K562 (cell line): ENCODE results near the gene CDC37. TPM values are rescaled to one million over a fixed set of nuclear protein-coding genes. Genes with fewer than 3 reads are reported as not detected.

Experiments
- BRD4 ChIP-seq: fragments of 200-600 bp; sonication (generic); IDR thresholded peaks from 2 replicates; pipeline ENCODE4 v1.6.1; 2017; ENCODE audit warnings: inconsistent platforms
- CCNT2 ChIP-seq: IDR thresholded peaks from 2 replicates; pipeline ENCODE4 v1.6.1; 2011; ENCODE audit warnings: borderline replicate concordance, low read depth, mild to moderate bottlenecking, moderate library complexity, mixed read lengths, low read length; ENCODE audit not compliant: insufficient read length; ENCODE audit errors: extremely low read depth
- KDM5B ChIP-seq: fragments of 200-600 bp; sonication (generic); IDR thresholded peaks from 2 replicates; pipeline ENCODE4 v1.6.1; 2012; ENCODE audit warnings: low read depth, mild to moderate bottlenecking, moderate library complexity, low read length, control low read depth, inconsistent platforms; ENCODE audit not compliant: insufficient replicate concordance
- MAFF ChIP-seq: IDR thresholded peaks from 2 replicates; pipeline ENCODE4 v1.6.1; 2012; ENCODE audit warnings: low read length, improper control_type of control experiment
- MED1 ChIP-seq: sonication (generic); formaldehyde crosslinking; IDR thresholded peaks from 2 replicates; pipeline ENCODE4 v1.8.1; 2023; ENCODE audit warnings: missing genetic modification reagents, borderline replicate concordance
- MTA3 ChIP-seq: fragments of 450-650 bp; formaldehyde crosslinking; IDR thresholded peaks from 2 replicates; pipeline ENCODE4 v1.6.1; 2017; ENCODE audit warnings: mild to moderate bottlenecking, borderline replicate concordance
- SIN3B ChIP-seq: fragments of 450-650 bp; IDR thresholded peaks from 2 replicates; pipeline ENCODE4 v1.6.1; 2017; ENCODE audit warnings: low read depth, mild to moderate bottlenecking, moderate library complexity
- TAL1 ChIP-seq: fragments of 450-650 bp; IDR thresholded peaks from 2 replicates; pipeline ENCODE4 v1.6.1; 2016; ENCODE audit warnings: mild to moderate bottlenecking
- ZC3H11A ChIP-seq: IDR thresholded peaks from 2 replicates; pipeline ENCODE4 v1.6.1; 2012; ENCODE audit warnings: low read depth, low read length, improper control_type of control experiment
- ZNF444 ChIP-seq: fragments of 250-450 bp; sonication (Bioruptor Pico); IDR thresholded peaks from 2 replicates; pipeline ENCODE4 v1.4.0; 2020; ENCODE audit warnings: mild to moderate bottlenecking, moderate library complexity
- ZNF717 ChIP-seq: fragments of 250-450 bp; sonication (Bioruptor Pico); IDR thresholded peaks from 2 replicates; pipeline ENCODE4 v1.5.0; 2021
- ZNF740 ChIP-seq, 3 experiments: fragments of 200-800 bp in 1 of 3; sonication (Bioruptor generic) in 1 of 3; sonication (generic) in 1 of 3; formaldehyde crosslinking in 1 of 3; IDR thresholded peaks; 2 replicates each; pipeline versions ENCODE4 v1.6.1 to v1.8.0; 2016 to 2022; ENCODE audit warnings: mild to moderate bottlenecking in 2 of 3, missing compliant biosample characterization in 2 of 3, missing genetic modification characterization in 2 of 3, missing genetic modification reagents in 1 of 3
- polyA plus RNA-seq, 8 experiments: library from polyadenylated mRNA; depleted of rRNA in 4 of 8; stranded (reverse) in 5 of 8; unstranded in 3 of 8; fragments of >200 nt; fragmentation: Nextera tagmentation in 2 of 8; fragmentation: Illumina TruSeq in 1 of 8; extraction: Ambion mirVana in 2 of 8; extraction: Trizol in 1 of 8; gene quantifications; 2 replicates each; pipeline versions ENCODE4 v1.2.1 to v1.2.3, GENCODE V29; 2011 to 2014; ENCODE audit warnings: inconsistent platforms in 1 of 8, missing spikeins in 1 of 8
- total RNA-seq, 7 experiments: library from RNA; depleted of rRNA in 6 of 7; stranded (reverse); fragments of >200 nt in 6 of 7; fragmentation: Illumina TruSeq in 2 of 7; extraction: Trizol in 2 of 7; gene quantifications; 2 replicates each; pipeline versions ENCODE4 v1.2.1 to v1.2.3, GENCODE V29; 2011 to 2021; ENCODE audit warnings: low replicate concordance in 1 of 7
- TF ChIP-seq, protein P1 (sequence below), 2 experiments: fragments of 200-800 bp in 1 of 2; sonication (Bioruptor generic) in 1 of 2; sonication (generic) in 1 of 2; formaldehyde crosslinking in 1 of 2; IDR thresholded peaks in 1 of 2; conservative IDR thresholded peaks in 1 of 2; 2 replicates each; pipeline versions ENCODE4 v1.5.0 to v1.6.1; 2016 to 2020; ENCODE audit warnings: missing compliant biosample characterization in 1 of 2, missing genetic modification characterization in 1 of 2, missing genetic modification reagents in 1 of 2
- TF ChIP-seq, protein P2 (sequence below): fragments of 250-450 bp; sonication (Bioruptor Pico); IDR thresholded peaks from 2 replicates; pipeline ENCODE4 v1.8.0; 2022; ENCODE audit warnings: moderate library complexity, mild to moderate bottlenecking, inconsistent platforms
- TF ChIP-seq, protein P3 (sequence below), 2 experiments: fragments of 450-650 bp; formaldehyde crosslinking in 1 of 2; IDR thresholded peaks; 2 replicates each; pipeline versions ENCODE4 v1.4.0 to v1.6.1; 2014 to 2020; ENCODE audit warnings: mild to moderate bottlenecking in 2 of 2, borderline replicate concordance in 1 of 2, low read depth in 1 of 2

CDC37 gene
- total and polyA plus RNA-seq, 9 of the 15 experiments (the other 6 are each of a cell fraction or from before 2014, with no cell fraction given), result 6.6 to 538 (median 227) TPM

GRCh38 chr19:10431943-10432735, 28.8 kb upstream of the CDC37 start (continued):
- TF ChIP-seq, protein P1, sequence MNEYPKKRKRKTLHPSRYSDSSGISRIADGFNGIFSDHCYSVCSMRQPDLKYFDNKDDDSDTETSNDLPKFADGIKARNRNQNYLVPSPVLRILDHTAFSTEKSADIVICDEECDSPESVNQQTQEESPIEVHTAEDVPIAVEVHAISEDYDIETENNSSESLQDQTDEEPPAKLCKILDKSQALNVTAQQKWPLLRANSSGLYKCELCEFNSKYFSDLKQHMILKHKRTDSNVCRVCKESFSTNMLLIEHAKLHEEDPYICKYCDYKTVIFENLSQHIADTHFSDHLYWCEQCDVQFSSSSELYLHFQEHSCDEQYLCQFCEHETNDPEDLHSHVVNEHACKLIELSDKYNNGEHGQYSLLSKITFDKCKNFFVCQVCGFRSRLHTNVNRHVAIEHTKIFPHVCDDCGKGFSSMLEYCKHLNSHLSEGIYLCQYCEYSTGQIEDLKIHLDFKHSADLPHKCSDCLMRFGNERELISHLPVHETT (CRISPR knock-in tag; conservative IDR thresholded peaks at IDR 0.05 in 1 of 2, IDR thresholded peaks at IDR 0.05 in 1 of 2), result peak in 1 of 2 experiments; percentile 66; a peak in 2 of 4 replicates
- TF ChIP-seq KDM5B (peak; percentile 30), ZC3H11A (no peak), MTA3 (peak; percentile 28; the same call in 1 of the 2 replicates), BRD4 (no peak), ZNF444 (CRISPR knock-in tag) (no peak), CCNT2 (peak; percentile 58), SIN3B (0 out of 2 replicates have a peak, but pooled peaks have one; percentile 26), MAFF (no peak), MED1 (CRISPR knock-in tag) (no peak), TAL1 (no peak), ZNF740 (CRISPR knock-in tag; IDR thresholded peaks at IDR 0.05) (peak; percentile 99), ZNF740 (tag; IDR thresholded peaks at IDR 0.05) (peak in 1 of 2 experiments; percentile 92; a peak in 2 of 4 replicates), ZNF717 (CRISPR knock-in tag) (no peak)
- TF ChIP-seq, protein P2, sequence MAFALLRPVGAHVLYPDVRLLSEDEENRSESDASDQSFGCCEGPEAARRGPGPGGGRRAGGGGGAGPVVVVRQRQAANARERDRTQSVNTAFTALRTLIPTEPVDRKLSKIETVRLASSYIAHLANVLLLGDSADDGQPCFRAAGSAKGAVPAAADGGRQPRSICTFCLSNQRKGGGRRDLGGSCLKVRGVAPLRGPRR, result no peak
- TF ChIP-seq, protein P3, sequence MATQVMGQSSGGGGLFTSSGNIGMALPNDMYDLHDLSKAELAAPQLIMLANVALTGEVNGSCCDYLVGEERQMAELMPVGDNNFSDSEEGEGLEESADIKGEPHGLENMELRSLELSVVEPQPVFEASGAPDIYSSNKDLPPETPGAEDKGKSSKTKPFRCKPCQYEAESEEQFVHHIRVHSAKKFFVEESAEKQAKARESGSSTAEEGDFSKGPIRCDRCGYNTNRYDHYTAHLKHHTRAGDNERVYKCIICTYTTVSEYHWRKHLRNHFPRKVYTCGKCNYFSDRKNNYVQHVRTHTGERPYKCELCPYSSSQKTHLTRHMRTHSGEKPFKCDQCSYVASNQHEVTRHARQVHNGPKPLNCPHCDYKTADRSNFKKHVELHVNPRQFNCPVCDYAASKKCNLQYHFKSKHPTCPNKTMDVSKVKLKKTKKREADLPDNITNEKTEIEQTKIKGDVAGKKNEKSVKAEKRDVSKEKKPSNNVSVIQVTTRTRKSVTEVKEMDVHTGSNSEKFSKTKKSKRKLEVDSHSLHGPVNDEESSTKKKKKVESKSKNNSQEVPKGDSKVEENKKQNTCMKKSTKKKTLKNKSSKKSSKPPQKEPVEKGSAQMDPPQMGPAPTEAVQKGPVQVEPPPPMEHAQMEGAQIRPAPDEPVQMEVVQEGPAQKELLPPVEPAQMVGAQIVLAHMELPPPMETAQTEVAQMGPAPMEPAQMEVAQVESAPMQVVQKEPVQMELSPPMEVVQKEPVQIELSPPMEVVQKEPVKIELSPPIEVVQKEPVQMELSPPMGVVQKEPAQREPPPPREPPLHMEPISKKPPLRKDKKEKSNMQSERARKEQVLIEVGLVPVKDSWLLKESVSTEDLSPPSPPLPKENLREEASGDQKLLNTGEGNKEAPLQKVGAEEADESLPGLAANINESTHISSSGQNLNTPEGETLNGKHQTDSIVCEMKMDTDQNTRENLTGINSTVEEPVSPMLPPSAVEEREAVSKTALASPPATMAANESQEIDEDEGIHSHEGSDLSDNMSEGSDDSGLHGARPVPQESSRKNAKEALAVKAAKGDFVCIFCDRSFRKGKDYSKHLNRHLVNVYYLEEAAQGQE (IDR thresholded peaks at IDR 0.05; ENCODE audit: borderline replicate concordance), result no peak
- TF ChIP-seq, protein P3 (CRISPR knock-in tag; IDR thresholded peaks at IDR 0.05; ENCODE audit: low read depth), result no peak
